ENCODE measurements around the gene ADAM12. TPM values are rescaled to one million over a fixed set of nuclear protein-coding genes. Genes with fewer than 3 reads are reported as not detected.

The ADAM12 gene
- total RNA-seq, 1 experiment from 2014 or later, result 16.8 TPM

- Histone ChIP-seq H3K27ac (no peak overlapping the region), H3K79me2 (ENCODE audit: low read depth) (no peaks in the 10 kb centered on the region), H3K9me2 (ENCODE audit: insufficient read depth) (no peaks in the 10 kb centered on the region), H4K20me1 (ENCODE audit: insufficient read depth) (no peaks in the 10 kb centered on the region), H2AFZ (no peak overlapping the region), H3K4me1 (replicated peaks; ENCODE audit: insufficient read depth) (peaks cover 14% of the 10 kb centered on the region), H3K36me3 (ENCODE audit: low read depth) (no peaks in the 10 kb centered on the region), H3F3A (ENCODE audit: insufficient read depth, low read depth) (no peaks in the 10 kb centered on the region), H3K9me3 (ENCODE audit: insufficient read depth, low read depth) (no peaks in the 10 kb centered on the region), H3K27me3 (ENCODE audit: insufficient read depth, low read depth) (no peaks in the 10 kb centered on the region), H3K4me3 (no peak overlapping the region), H3K4me2 (no peak overlapping the region)
- no TSS peak for BruUV-seq (replicated peaks)
- POLR2A ChIA-PET (ENCODE audit: unreplicated experiment), result no interaction called here
- CTCF ChIA-PET, result no interaction called here
- DNase-seq, result no peak
- intact Hi-C loops (cut with micrococcal nuclease; ENCODE audit: unreplicated experiment), result loop anchor here (2.0 kb wide), 1 partner anchor 29 kb away; no protein-coding TSS in a partner anchor
- TF ChIP-seq EZH2 (IDR thresholded peaks at IDR 0.05; ENCODE audit: low read depth) (no peak), CTCF (conservative IDR thresholded peaks at IDR 0.05) (no peak)
Observed at GRCh38 chr10:126233182-126234148, 154.8 kb downstream of the ADAM12 start.

DNA sequence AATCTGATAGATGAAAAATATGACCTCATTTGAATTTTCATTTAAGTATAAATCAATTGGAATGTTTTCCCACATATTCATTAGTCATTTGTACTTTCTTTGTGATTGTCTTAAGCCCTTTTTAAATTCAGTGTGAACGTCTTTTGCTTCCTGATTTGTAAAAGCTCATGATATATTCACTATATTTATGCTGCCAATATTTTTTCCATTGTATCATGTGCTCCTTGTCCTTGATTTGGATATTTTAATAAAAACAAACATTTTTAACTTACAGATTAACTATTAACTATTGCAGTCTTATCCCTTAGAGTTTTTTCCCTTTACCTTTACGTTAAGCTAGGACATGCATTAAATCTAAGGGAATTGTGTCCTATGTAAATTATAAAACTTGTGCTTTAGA is 157.7 kb downstream of the ADAM12 start:
- Histone ChIP-seq H3K27ac (no peak overlapping the region), H4K20me1 (ENCODE audit: insufficient read depth) (no peaks in the 10 kb centered on the region), H3K4me3 (no peak overlapping the region), H3K27me3 (ENCODE audit: insufficient read depth, low read depth) (no peaks in the 10 kb centered on the region), H3K4me1 (replicated peaks; ENCODE audit: insufficient read depth) (peaks cover 23% of the 10 kb centered on the region), H3K9me2 (ENCODE audit: insufficient read depth) (no peaks in the 10 kb centered on the region), H3K4me2 (no peak overlapping the region), H3K36me3 (ENCODE audit: low read depth) (no peaks in the 10 kb centered on the region), H3K79me2 (ENCODE audit: low read depth) (no peaks in the 10 kb centered on the region), H2AFZ (no peak overlapping the region), H3F3A (ENCODE audit: insufficient read depth, low read depth) (no peaks in the 10 kb centered on the region), H3K9me3 (ENCODE audit: insufficient read depth, low read depth) (no peaks in the 10 kb centered on the region)
- BruUV-seq (replicated peaks), result no TSS peak
- no peak for TF ChIP-seq CTCF (conservative IDR thresholded peaks at IDR 0.05)
- TF ChIP-seq EZH2 (IDR thresholded peaks at IDR 0.05; ENCODE audit: low read depth), result no peak
- POLR2A ChIA-PET (ENCODE audit: unreplicated experiment), result no interaction called here
- intact Hi-C loops (cut with micrococcal nuclease; ENCODE audit: unreplicated experiment), result no loop called here
- CTCF ChIA-PET, result no interaction called here
- DNase-seq, result no peak

GRCh38 chr10:126229686-126230085 is 158.6 kb downstream of the ADAM12 start:
- Histone ChIP-seq H3K27ac (no peak overlapping the region), H3K9me3 (ENCODE audit: insufficient read depth, low read depth) (no peaks in the 10 kb centered on the region), H4K20me1 (ENCODE audit: insufficient read depth) (no peaks in the 10 kb centered on the region), H3K9me2 (ENCODE audit: insufficient read depth) (no peaks in the 10 kb centered on the region), H2AFZ (no peak overlapping the region), H3K27me3 (ENCODE audit: insufficient read depth, low read depth) (no peaks in the 10 kb centered on the region), H3K36me3 (ENCODE audit: low read depth) (no peaks in the 10 kb centered on the region), H3K4me2 (no peak overlapping the region), H3K4me1 (replicated peaks; ENCODE audit: insufficient read depth) (peaks cover 14% of the 10 kb centered on the region), H3F3A (ENCODE audit: insufficient read depth, low read depth) (no peaks in the 10 kb centered on the region), H3K79me2 (ENCODE audit: low read depth) (no peaks in the 10 kb centered on the region), H3K4me3 (no peak overlapping the region)
- TF ChIP-seq EZH2 (IDR thresholded peaks at IDR 0.05; ENCODE audit: low read depth), result no peak
- TF ChIP-seq CTCF (conservative IDR thresholded peaks at IDR 0.05), result no peak
- CTCF ChIA-PET, result no interaction called here
- POLR2A ChIA-PET (ENCODE audit: unreplicated experiment), result no interaction called here
- intact Hi-C loops (cut with micrococcal nuclease; ENCODE audit: unreplicated experiment), result no loop called here
- no peak for DNase-seq
- BruUV-seq (replicated peaks), result no TSS peak
